Measurements from ENCODE around the gene ATG7. TPM values are rescaled to one million over a fixed set of nuclear protein-coding genes. Genes with fewer than 3 reads are reported as not detected.

ATG7 gene
- total and polyA plus RNA-seq, 10 of the 15 experiments (the other 5 are each of a cell fraction or from before 2014, with no cell fraction given) = 13.5 to 49.5 (median 26.4) TPM

DNA sequence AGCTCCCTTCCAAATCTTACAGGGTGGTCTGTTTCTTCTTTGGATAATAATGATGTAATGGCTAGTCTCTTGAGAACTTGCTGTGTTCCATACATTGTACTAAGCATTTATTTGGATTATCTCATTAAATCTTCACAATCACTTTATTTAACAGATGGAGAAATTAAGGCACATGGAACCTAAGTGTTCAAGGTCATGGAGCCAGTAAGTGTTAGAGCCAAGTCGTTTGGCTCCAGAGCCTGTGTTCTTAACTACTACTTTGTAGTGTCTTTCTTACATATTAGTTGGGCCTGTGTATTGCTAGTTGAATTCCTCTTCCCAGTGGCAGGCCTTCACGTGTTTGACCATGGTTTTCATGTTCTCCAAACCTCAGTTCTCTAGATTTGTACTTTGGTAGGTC lies 177.8 kb downstream of the ATG7 start (continued):
- TF ChIP-seq, protein P1, sequence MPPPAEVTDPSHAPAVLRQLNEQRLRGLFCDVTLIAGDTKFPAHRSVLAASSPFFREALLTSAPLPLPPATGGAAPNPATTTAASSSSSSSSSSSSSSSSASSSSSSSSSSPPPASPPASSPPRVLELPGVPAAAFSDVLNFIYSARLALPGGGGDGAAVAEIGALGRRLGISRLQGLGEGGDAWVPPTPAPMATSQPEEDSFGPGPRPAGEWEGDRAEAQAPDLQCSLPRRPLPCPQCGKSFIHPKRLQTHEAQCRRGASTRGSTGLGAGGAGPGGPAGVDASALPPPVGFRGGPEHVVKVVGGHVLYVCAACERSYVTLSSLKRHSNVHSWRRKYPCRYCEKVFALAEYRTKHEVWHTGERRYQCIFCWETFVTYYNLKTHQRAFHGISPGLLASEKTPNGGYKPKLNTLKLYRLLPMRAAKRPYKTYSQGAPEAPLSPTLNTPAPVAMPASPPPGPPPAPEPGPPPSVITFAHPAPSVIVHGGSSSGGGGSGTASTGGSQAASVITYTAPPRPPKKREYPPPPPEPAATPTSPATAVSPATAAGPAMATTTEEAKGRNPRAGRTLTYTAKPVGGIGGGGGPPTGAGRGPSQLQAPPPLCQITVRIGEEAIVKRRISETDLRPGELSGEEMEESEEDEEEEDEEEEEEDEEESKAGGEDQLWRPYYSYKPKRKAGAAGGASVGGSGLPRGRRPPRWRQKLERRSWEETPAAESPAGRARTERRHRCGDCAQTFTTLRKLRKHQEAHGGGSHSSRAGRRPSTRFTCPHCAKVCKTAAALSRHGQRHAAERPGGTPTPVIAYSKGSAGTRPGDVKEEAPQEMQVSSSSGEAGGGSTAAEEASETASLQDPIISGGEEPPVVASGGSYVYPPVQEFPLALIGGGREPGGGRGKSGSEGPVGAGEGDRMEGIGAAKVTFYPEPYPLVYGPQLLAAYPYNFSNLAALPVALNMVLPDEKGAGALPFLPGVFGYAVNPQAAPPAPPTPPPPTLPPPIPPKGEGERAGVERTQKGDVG (CRISPR knock-in tag; IDR thresholded peaks at IDR 0.05) = no peak

- H3K36me3 ChIP-seq (ENCODE audit: control insufficient read depth in 2 of 2, insufficient read depth in 2 of 2, low read length in 1 of 2) = no peaks in the 10 kb centered on the region; a peak in 1 of 4 replicates
- RAD21 ChIA-PET (ENCODE audit: unreplicated experiment) = no interaction called here
Observed at GRCh38 chr3:11452312-11452711, 180.1 kb downstream of the ATG7 start.

More at GRCh38 chr3:11452312-11452711, 180.1 kb downstream of the ATG7 start:
- ATAC-seq = no peak
- Histone ChIP-seq H3K4me3 (no peak overlapping the region), H3K9me3 (replicated peaks; ENCODE audit: control insufficient read depth, insufficient read depth, low read length) (no peaks in the 10 kb centered on the region), H2AFZ (ENCODE audit: control insufficient read depth, low read depth, low read length) (no peak overlapping the region), H3K27ac (ENCODE audit: control insufficient read depth, insufficient read depth) (no peak overlapping the region), H3K9ac (ENCODE audit: control insufficient read depth, insufficient read depth, low read length) (no peak overlapping the region), H3K27me3 (replicated peaks in 1 of 2; ENCODE audit: control insufficient read depth in 2 of 2, insufficient read depth in 2 of 2, low read length in 1 of 2) (no peaks in the 10 kb centered on the region), H4K20me1 (ENCODE audit: control insufficient read depth, insufficient read depth) (no peaks in the 10 kb centered on the region), H3K4me2 (ENCODE audit: control insufficient read depth, insufficient read depth) (no peak overlapping the region), H3K79me2 (ENCODE audit: control insufficient read depth, insufficient read depth, low read length) (no peaks in the 10 kb centered on the region), H3K4me1 (ENCODE audit: control insufficient read depth, insufficient read depth, low read length) (no peaks in the 10 kb centered on the region)
- in situ Hi-C loops (cut with MboI) (no loop called here), intact Hi-C loops (cut with micrococcal nuclease; ENCODE audit: unreplicated experiment) (no loop called here)
- no peak for DNase-seq (ENCODE audit: low read depth, low spot score)
- ChIA-PET SMC1A (ENCODE audit: uncharacterized antibody, unreplicated experiment) (interaction anchor here (0.6 kb wide), 1 partner anchor 316 kb away, joined by 3 read pairs; no protein-coding TSS in a partner anchor), POLR2A (interaction anchor here (0.6 to 0.7 kb wide), 2 partner anchors 9 to 195 kb away, joined by 3 to 6 read pairs; no protein-coding TSS in a partner anchor), CTCF (no interaction called here)
- TF ChIP-seq TCF7 (IDR thresholded peaks at IDR 0.05; ENCODE audit: borderline replicate concordance) = no peak
- TF ChIP-seq POLR2A (IDR thresholded peaks at IDR 0.05; ENCODE audit: low read depth, low read length) = no peak
- TF ChIP-seq MYC (IDR thresholded peaks at IDR 0.05; ENCODE audit: insufficient read depth, insufficient read length, insufficient replicate concordance, low read length, severe bottlenecking) = no peak
- FAIRE-seq = no peak
- 100% methylated on average over 3 of the region's 5 CpGs for WGBS (ENCODE audit: insufficient coverage, insufficient replicate concordance, low lambda C conversion rate, missing lambda C conversion rate)
- BruUV-seq (replicated peaks) = no TSS peak
